T-cell (primary cell): ENCODE measurements around the gene ARHGAP20. TPM values are rescaled to one million over a fixed set of nuclear protein-coding genes. Genes with fewer than 3 reads are reported as not detected.
A peak's percentile ranks its signal among the peaks of the same experiment; 100 is the strongest.

ENCODE experiments used
- ATAC-seq, 4 experiments: fragments of 200-7000 bp in 3 of 4; fragments of 150-1000 bp in 1 of 4; cut with Tn5 transposase; replicated peaks in 1 of 4; 1 replicate in 3 of 4; 2 replicates in 1 of 4; pipeline ENCODE4 v1.10.0; 2021; ENCODE audit warnings: moderate library complexity in 3 of 4, mild to moderate bottlenecking in 2 of 4, moderate number of reproducible peaks in 1 of 4
- CTCF ChIA-PET, 2 donors: fragments of 300-600 bp; sonication (Branson Sonifier 250); formaldehyde crosslinking; loops; one replicate each; lab custom pipeline; 2022; ENCODE audit warnings: antibody characterized with exemption in 2 of 2; lab: Charles Lee
- POLR2A ChIA-PET, 2 donors: fragments of 300-600 bp; sonication (Branson Sonifier 250); formaldehyde crosslinking; loops; one replicate each; lab custom pipeline; 2022; ENCODE audit warnings: antibody characterized with exemption in 2 of 2; lab: Charles Lee
- DNase-seq, 35 experiments: peaks; one replicate each; pipeline versions ENCODE4 v3.0.0 to v3.0.0-alpha.2; 2013 to 2023
- H3K27ac ChIP-seq: one replicate; pipeline ENCODE4 v1.5.1; 2013; ENCODE audit warnings: low read length
- H3K27me3 ChIP-seq, 2 experiments: replicated peaks in 1 of 2; 1 replicate in 1 of 2; 2 replicates in 1 of 2; pipeline versions ENCODE4 v1.6.1 to v1.7.0; 2013; ENCODE audit warnings: low read length in 1 of 2, mixed read lengths in 1 of 2; ENCODE audit not compliant: control insufficient read depth in 2 of 2, insufficient read depth in 2 of 2; ENCODE audit errors: extremely low read depth in 1 of 2
- H3K36me3 ChIP-seq, 2 donors: 1 replicate in 1 of 2; 2 replicates in 1 of 2; pipeline versions ENCODE4 v1.6.1 to v1.7.0; 2013; ENCODE audit warnings: low read length in 1 of 2; ENCODE audit not compliant: control insufficient read depth in 2 of 2, insufficient read depth in 1 of 2; ENCODE audit errors: extremely low read depth in 1 of 2
- H3K4me1 ChIP-seq, 2 experiments: 1 replicate in 1 of 2; 2 replicates in 1 of 2; pipeline versions ENCODE4 v1.6.1 to v1.7.0; 2013; ENCODE audit warnings: low read length in 2 of 2, mixed read lengths in 1 of 2; ENCODE audit not compliant: insufficient read depth in 2 of 2, control insufficient read depth in 1 of 2; ENCODE audit errors: extremely low read depth in 1 of 2
- H3K4me3 ChIP-seq, 2 donors: 1 replicate in 1 of 2; 2 replicates in 1 of 2; pipeline versions ENCODE4 v1.5.1 to v1.7.0; 2013; ENCODE audit warnings: mild to moderate bottlenecking in 2 of 2, low read length in 1 of 2, moderate library complexity in 1 of 2; ENCODE audit not compliant: control insufficient read depth in 1 of 2; ENCODE audit errors: extremely low read depth in 1 of 2
- H3K9me3 ChIP-seq: 2 replicates; pipeline ENCODE4 v1.7.0; 2013
- H3K27ac Mint-ChIP-seq, 2 donors: one replicate each; pipeline ENCODE4 v1.8.0; 2020 to 2021; ENCODE audit warnings: mild to moderate bottlenecking in 2 of 2, mixed read lengths in 2 of 2
- H3K27me3 Mint-ChIP-seq, 2 donors: one replicate each; pipeline ENCODE4 v1.8.0; 2021 to 2022; ENCODE audit warnings: mixed read lengths in 2 of 2
- H3K36me3 Mint-ChIP-seq: one replicate; pipeline ENCODE4 v1.8.0; 2021; ENCODE audit warnings: mixed read lengths
- H3K4me1 Mint-ChIP-seq, 3 donors: one replicate each; pipeline ENCODE4 v1.8.0; 2020 to 2022; ENCODE audit warnings: mixed read lengths in 3 of 3, mild to moderate bottlenecking in 1 of 3
- H3K4me3 Mint-ChIP-seq, 3 donors: one replicate each; pipeline ENCODE4 v1.8.0; 2020 to 2022; ENCODE audit warnings: mild to moderate bottlenecking in 3 of 3, mixed read lengths in 3 of 3, moderate library complexity in 3 of 3
- H3K9me3 Mint-ChIP-seq, 3 donors: one replicate each; pipeline ENCODE4 v1.8.0; 2020 to 2022; ENCODE audit warnings: mixed read lengths in 3 of 3
- WGBS: methylation state at CpG from one replicate; pipeline ENCODE4 v1.1.5; 2013; ENCODE audit warnings: missing lambda C conversion rate; ENCODE audit not compliant: insufficient coverage; 5-methylcytosine and 5-hydroxymethylcytosine counted together
- total RNA-seq, 35 experiments: library from RNA in 6 of 35; stranded (reverse) in 6 of 35; fragments of 120-200 nt in 1 of 35; gene quantifications; one replicate each; pipeline versions ENCODE4 v1.2.1 to v1.2.4 and lab custom pipeline; 2013 to 2026

ARHGAP20 gene
- total RNA-seq, 5 donors from 2014 or later (not counting 1 experiment from before 2014, with no cell fraction given) = 0.03 to 0.09 (median 0.07) TPM; not detected in 2

GRCh38 chr11:110571081-110571720, 141.0 kb downstream of the ARHGAP20 start:
- ATAC-seq (no peak), DNase-seq (no peak)
- Mint-ChIP-seq H3K4me1 (no peaks in the 10 kb centered on the region), H3K36me3 (no peaks in the 10 kb centered on the region), H3K9me3 (no peaks in the 10 kb centered on the region), H3K27ac (no peak overlapping the region), H3K4me3 (no peak overlapping the region), H3K27me3 (peaks cover 5 to 20% of the 10 kb centered on the region in 2 donors)
- Histone ChIP-seq H3K27me3 (peaks cover 0 to 5% of the 10 kb centered on the region in 2 experiments), H3K9me3 (no peaks in the 10 kb centered on the region), H3K36me3 (no peaks in the 10 kb centered on the region), H3K27ac (no peak overlapping the region), H3K4me3 (no peak overlapping the region), H3K4me1 (peaks cover 0 to 1% of the 10 kb centered on the region in 2 experiments)
- WGBS = no CpG with 5 or more reads among the region's 5 CpGs
- ChIA-PET POLR2A (no interaction called here), CTCF (interaction anchor here in 1 of 2 donors (0.6 kb wide), 1 partner anchor 222 kb away, joined by 3 read pairs; no protein-coding TSS in a partner anchor)

GRCh38 chr11:110566577-110566976, 145.7 kb downstream of the ARHGAP20 start:
- Mint-ChIP-seq H3K4me1 (no peaks in the 10 kb centered on the region), H3K27me3 (peaks cover 0 to 6% of the 10 kb centered on the region in 2 donors), H3K36me3 (no peaks in the 10 kb centered on the region), H3K4me3 (no peak overlapping the region), H3K9me3 (no peaks in the 10 kb centered on the region), H3K27ac (no peak overlapping the region)
- ATAC-seq = no peak
- Histone ChIP-seq H3K4me3 (no peak overlapping the region), H3K4me1 (peaks cover 0 to 9% of the 10 kb centered on the region in 2 experiments), H3K27ac (no peak overlapping the region), H3K36me3 (no peaks in the 10 kb centered on the region), H3K9me3 (no peaks in the 10 kb centered on the region), H3K27me3 (no peaks in the 10 kb centered on the region)
- 80% methylated on average over 1 of the region's 2 CpGs for WGBS
- DNase-seq = no peak
- ChIA-PET POLR2A (interaction anchor here in 1 of 2 donors (0.7 kb wide), 1 partner anchor 306 kb away, joined by 3 read pairs; no protein-coding TSS in a partner anchor), CTCF (no interaction called here)

- Histone ChIP-seq H3K27ac (no peak overlapping the region), H3K4me1 (peaks cover 0 to 9% of the 10 kb centered on the region in 2 experiments), H3K4me3 (no peak overlapping the region), H3K9me3 (no peaks in the 10 kb centered on the region), H3K36me3 (no peaks in the 10 kb centered on the region), H3K27me3 (no peaks in the 10 kb centered on the region)
- CTCF ChIA-PET = interaction anchor here in 1 of 2 donors (0.5 to 0.7 kb wide), 2 partner anchors 237 to 1681 kb away, joined by 3 to 4 read pairs; no protein-coding TSS in a partner anchor
- POLR2A ChIA-PET = interaction anchor here in 1 of 2 donors (0.7 kb wide), 1 partner anchor 50 kb away, joined by 14 read pairs; no protein-coding TSS in a partner anchor
- ATAC-seq = peak in 2 of 4 experiments; percentile 34 to 44
- no peaks in the 10 kb centered on the region for H3K4me1 Mint-ChIP-seq
- no peaks in the 10 kb centered on the region for H3K36me3 Mint-ChIP-seq
- no peaks in the 10 kb centered on the region for H3K9me3 Mint-ChIP-seq
- H3K27ac Mint-ChIP-seq = no peak overlapping the region
- no peak overlapping the region for H3K4me3 Mint-ChIP-seq
- WGBS = 82% methylated on average over 11 of the region's 16 CpGs
- DNase-seq = peak in 10 of 35 experiments; percentile 2 to 43 (median 10)
- peaks cover 5 to 9% of the 10 kb centered on the region in 2 donors for H3K27me3 Mint-ChIP-seq
These were observed 146.6 kb downstream of the ARHGAP20 start for GRCh38 chr11:110565357-110566336.

- no peak overlapping the region for H3K4me3 ChIP-seq
- ATAC-seq (no peak), DNase-seq (no peak)
- no peaks in the 10 kb centered on the region for H3K9me3 Mint-ChIP-seq
- no peaks in the 10 kb centered on the region for H3K36me3 ChIP-seq
- peaks cover 10% of the 10 kb centered on the region in 2 donors for H3K27me3 Mint-ChIP-seq
- H3K27ac ChIP-seq = no peak overlapping the region
- H3K36me3 Mint-ChIP-seq = no peaks in the 10 kb centered on the region
- H3K4me1 ChIP-seq = peaks cover 0 to 9% of the 10 kb centered on the region in 2 experiments
- H3K9me3 ChIP-seq = no peaks in the 10 kb centered on the region
- CTCF ChIA-PET = interaction anchor here (0.5 to 0.7 kb wide), 2 partner anchors 8 to 238 kb away, joined by 3 read pairs; no protein-coding TSS in a partner anchor
- 86% methylated on average over 8 of the region's 8 CpGs for WGBS
- no peaks in the 10 kb centered on the region for H3K4me1 Mint-ChIP-seq
- POLR2A ChIA-PET = no interaction called here
- no peaks in the 10 kb centered on the region for H3K27me3 ChIP-seq
- no peak overlapping the region for H3K4me3 Mint-ChIP-seq
- no peak overlapping the region for H3K27ac Mint-ChIP-seq
These were observed 147.4 kb downstream of the ARHGAP20 start for GRCh38 chr11:110564676-110565356.

- peaks cover 0 to 7% of the 10 kb centered on the region in 2 experiments for H3K27me3 ChIP-seq
- no peaks in the 10 kb centered on the region for H3K36me3 ChIP-seq
- peaks cover 0 to 12% (median 0%) of the 10 kb centered on the region in 3 donors for H3K9me3 Mint-ChIP-seq
- peaks cover 4 to 5% of the 10 kb centered on the region in 2 donors for H3K27me3 Mint-ChIP-seq
- ChIA-PET POLR2A (interaction anchor here in 1 of 2 donors (0.6 kb wide), 2 partner anchors 16 to 238 kb away, joined by 3 to 4 read pairs; no protein-coding TSS in a partner anchor), CTCF (no interaction called here)
- ATAC-seq = no peak
- no CpG with 5 or more reads among the region's 1 CpG for WGBS
- no peaks in the 10 kb centered on the region for H3K36me3 Mint-ChIP-seq
- DNase-seq = no peak
- no peak overlapping the region for H3K27ac ChIP-seq
- no peaks in the 10 kb centered on the region for H3K9me3 ChIP-seq
- H3K27ac Mint-ChIP-seq = no peak overlapping the region
- H3K4me1 ChIP-seq = no peaks in the 10 kb centered on the region
- no peak overlapping the region for H3K4me3 Mint-ChIP-seq
- H3K4me3 ChIP-seq = no peak overlapping the region
- peaks cover 0 to 3% (median 0%) of the 10 kb centered on the region in 3 donors for H3K4me1 Mint-ChIP-seq
These were observed 167.5 kb downstream of the ARHGAP20 start for GRCh38 chr11:110544779-110545178.
